Measurements from ENCODE around the gene RBM10.

DNA sequence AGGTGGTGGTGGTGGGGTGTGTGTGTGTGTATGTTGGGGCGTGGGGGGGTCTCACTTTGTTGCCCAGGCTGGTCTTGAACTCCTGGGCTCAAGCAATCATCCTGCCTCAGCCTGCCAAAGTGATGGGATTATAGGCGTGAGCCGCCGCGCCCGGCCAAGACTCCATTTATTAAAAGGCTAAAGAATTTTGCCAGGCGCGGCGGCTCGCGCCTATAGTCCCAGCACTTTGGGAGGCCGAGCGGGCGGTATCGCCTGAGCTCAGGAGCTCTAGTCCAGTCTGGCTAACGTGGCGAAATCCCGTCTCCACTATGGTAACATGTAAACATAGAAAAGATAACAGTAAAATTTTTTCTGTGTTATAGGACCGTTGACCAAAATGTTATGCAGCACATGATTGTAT, 44.9 kb downstream of the RBM10 start:
- TF ChIP-seq CTCF (IDR thresholded peaks at IDR 0.05; ENCODE audit: insufficient read depth, low read length, poor library complexity, severe bottlenecking), result no peak
- no peak for TF ChIP-seq EZH2phosphoT487 (conservative IDR thresholded peaks at IDR 0.05; ENCODE audit: low read length)

Measured in SU-DHL-6 (cell line).